ENCODE measurements around the gene DENND6A.
"Not testable (repeated sequence)": the region's sequence is repeated elsewhere in the genome, so short reads cannot be mapped to it uniquely, and the experiment has no call there.

The DENND6A gene

DNA sequence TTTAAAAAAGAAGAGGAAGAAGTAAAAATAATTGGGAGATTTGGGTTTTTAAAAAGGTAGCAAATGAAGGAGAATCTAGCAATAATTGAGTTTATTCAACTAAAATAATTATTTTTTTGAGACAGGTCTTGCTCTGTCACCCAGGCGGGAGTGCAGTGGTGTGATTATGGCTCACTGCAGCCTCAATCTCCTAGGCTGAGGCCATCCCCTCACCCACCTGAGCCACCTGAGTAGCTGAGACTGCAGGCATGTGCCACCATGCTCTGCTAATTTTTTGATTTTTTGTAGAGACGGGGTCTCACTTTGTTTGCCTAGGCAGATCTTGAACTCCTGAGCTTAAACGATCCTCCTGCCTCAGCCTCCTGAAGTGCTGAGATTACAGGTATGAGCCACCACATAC lies 68.1 kb downstream of the DENND6A start:
- DNase-seq = no peak

DNA sequence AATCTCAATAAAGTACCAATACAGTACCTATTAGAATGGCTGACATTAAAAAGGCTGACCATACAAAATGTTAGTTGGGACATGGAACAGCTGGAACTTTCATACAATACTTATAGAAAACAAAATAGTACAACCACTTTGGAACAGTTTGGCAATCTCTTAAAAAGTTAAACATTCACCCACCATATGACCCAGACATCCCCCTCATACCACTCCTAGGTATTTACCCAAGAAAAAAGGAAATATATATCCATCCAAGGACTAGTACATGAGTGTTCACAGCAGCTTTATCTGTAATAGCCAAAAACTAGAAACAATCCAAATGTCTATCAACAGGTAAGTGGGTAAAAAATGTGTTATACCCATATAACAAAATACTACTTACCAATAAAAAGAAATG lies 70.5 kb downstream of the DENND6A start:
- no peak for DNase-seq

DNA sequence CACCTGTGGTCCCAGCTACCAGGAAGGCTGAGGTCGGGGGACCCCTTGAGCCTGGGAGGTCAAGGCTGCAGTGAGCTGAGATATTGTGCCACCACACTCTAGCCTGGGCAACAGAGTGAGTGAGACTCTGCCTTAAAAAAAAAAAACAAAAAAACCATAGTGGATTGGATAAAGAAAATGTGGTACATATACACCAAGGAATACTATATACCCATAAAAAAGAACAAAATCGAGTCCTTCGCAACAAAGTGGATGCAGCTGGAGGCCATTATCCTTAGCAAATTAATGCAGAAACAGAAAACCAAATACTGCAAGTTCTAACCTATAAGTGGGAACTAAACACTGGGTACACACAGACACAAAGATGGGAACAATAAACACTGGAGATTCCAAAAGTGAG lies 75.1 kb downstream of the DENND6A start:
- DNase-seq = no peak

DNA sequence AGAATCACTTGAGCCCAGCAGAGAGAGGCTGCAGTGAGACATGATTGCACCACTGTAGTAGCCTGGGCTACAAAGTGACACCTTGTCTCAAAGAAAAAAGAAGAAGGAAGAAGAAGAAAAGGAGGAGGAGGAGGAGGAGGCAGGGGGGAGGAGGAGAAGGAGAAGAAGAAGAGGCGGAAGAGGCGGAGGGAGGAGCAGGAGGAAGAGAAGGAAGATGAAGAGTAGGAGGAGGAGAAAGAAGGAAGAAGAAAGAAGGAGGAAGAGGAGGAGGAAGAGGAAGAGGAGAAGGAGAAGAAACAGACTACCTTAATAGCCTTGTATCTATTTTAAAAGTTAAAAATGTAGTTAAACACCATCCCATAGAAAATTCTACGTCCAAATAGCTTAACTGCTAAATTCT lies 76.6 kb downstream of the DENND6A start:
- DNase-seq = no peak

DNA sequence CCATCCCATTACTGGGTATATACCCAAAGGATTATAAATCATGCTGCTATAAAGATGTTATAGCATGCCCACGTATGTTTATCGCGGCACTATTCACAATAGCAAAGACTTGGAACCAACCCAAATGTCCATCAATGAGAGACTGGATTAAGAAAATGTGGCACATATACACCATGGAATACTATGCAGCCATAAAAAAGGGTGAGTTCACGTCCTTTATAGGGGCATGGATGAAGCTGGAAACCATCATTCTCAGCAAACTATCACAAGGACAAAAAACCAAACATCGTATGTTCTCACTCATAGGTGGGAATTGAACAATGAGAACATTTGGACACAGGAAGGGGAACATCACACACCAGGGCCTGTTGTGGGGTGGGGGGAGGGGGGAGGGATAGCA lies 81.0 kb downstream of the DENND6A start:
- DNase-seq = not testable (repeated sequence)

DNA sequence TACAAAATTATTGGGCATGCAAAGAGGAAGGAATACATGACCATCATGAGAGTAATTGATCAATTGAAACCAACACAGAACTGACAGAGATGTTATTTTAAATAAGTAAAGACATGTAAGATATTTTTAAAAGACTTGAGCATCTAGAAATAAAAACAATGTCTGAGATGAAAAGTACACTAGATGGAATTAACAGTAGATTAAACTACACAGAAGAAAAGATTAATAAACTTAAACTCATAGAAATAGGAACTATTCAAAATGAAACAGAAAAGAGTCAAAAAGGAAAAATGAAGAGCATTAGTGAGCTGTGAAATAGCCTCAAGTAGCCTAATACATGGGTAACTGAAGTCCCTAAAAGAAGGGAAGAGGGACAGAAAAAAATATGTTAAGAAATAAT lies 87.2 kb downstream of the DENND6A start:
- no peak for DNase-seq

DNA sequence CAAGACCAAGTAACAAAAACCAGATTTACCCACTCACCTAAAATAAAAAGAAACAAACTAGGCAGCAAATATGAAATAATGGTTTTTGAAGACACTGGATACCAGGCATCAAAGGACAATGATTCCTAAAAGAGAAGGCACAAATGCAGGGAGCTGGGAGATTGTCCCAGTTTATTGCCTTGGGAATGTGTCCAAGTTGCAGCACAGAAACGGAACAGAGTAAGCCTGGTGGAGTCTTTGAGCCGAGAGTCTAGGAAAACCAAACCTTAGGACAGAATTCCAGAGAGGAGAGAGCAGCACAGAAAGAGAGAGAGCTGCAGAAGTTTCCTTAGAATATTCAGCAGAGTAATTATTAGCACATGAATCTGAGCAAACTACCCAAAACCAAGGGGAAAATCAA lies 87.9 kb downstream of the DENND6A start:
- DNase-seq = no peak

DNA sequence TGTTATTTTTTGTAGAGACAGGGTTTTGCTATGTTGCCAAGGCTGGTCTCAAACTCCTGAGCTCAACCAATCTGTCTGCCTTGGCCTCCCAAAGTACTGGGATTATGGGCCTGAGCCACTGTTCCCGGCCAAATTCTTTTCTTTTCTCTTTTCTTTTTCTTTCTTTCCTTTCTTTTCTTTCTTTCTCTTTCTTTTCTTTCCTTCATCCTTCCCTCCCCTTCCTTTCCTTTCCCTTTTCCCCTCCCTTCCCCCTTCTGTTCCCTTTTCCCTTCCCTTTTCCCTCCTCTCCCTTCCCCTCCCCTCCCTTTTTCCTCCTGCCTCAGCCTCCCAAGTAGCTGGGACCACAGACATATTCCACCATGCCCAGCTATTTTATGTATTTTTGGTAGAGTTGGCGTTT lies 92.7 kb downstream of the DENND6A start:
- DNase-seq = no peak

DNA sequence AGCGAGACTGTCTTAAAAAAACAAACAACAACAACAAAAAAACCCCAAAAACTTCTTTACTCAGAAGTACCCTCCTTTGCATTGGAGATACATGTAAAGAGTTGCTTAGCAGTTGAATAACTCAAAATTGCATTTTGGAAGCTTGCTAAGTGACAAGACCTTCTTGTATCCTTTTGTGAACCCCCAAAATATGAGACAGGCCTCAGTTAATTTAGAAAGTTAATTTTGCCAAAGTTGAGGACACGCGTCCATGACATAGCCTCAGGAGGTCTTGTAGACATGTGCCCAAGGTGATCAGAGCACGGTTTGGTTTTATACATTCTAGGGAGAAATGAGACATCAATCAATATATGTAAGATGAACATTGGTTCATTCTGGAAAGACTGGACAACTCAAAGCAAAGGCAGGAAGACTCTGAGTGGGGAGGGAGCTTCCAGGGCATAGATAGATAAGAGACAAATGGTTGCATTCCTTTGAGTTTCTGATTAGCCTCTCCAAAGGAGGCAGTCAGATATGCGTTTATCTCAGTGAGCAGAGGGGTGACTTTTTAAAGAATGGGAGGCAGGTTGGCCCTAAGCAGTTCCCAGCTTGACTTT lies 94.0 kb downstream of the DENND6A start:
- DNase-seq = no peak

DNA sequence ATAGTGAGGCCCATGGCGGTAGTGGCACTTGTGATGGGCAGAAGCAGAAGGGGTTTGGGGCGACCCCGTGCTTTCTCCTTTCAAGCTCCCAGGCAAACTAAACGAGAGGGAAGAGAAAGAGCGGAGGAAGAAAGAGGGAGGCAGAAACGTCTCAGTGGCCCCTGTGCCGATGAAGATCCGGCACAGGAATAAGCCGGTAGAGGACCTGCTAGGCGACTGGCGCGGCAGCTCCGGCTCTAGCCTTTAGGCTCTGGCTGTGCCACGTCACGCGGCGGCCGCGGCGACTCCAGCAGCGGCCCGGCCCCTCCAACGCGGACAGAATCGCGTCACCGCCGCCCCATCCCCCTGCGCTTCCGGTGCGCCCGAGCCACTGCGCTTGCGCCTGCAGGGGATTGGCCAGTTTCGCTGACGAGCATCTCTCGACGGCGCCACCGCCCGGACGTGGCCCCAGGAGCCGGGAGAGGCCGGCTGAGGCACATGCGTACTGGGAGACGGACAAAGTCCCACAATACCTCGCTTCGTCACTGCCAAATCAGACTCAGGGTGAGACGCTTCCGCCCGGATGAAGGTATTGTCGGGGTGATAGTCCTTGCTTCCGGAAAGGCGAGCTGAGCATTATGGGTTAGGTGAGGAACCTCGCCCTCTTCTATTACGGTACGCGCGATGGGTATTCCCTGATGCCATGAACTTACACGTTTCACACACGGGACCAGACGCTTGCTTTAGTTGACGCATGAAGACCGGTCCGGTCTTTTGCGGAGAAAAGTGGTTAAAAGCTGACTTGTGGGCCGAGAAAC lies 95.6 kb downstream of the DENND6A start, which contains the start of gene ARF4:
Gene ARF4, minus strand, starts transcription at position 218 of the 797 bp plus-strand sequence. Its CDS starts 204 bp downstream, at position 14.
- peak; percentile 100 for DNase-seq

DNA sequence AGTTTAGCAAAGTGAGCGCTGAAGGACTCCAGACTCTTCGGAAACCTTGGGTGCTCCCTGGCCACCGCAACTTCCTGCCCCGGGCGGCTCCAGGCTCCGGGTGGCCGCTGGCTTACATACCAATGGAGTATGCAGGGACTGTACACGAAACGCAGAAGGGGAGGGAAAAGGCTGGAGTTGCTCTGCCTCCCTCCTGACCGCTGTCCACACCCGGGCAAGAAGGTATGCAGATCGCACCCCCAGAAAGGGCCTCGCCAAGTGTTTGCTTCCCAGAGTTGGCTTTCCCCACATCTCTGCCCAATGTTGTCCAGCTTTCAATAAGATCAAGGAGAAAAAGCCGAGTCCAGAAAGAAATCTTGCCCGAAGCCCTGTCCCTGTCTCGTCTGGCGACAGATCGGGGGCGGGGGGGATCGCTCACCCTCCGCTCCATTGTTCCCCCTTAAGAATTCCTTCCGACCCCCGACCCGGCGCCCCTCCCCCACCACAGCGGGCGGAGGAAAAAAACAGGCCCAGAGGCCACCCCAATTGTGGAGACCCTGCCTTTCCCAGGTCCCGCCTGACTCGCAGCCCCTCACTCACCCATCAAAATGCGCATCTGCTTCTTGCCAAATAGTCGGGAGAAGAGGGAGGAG lies 96.3 kb downstream of the DENND6A start:
- peak; percentile 64 for DNase-seq

DNA sequence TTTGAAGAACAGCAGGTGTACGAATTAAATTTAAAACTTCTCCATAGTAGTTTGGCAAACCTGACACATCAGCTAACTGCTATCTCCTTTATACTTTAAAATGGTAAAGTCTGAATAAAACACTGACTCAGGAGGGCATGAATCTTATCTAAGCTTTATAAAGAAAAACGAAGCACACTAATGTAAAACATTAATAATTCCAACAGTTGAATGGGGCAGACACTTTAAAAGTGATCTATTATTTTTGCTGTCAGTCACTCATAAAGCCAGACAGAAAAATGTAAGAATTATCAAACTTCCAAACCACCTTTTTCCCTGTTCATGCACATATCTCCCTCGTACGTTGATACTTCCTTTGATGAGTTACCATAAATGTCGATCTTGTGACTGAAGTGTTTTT lies 98.3 kb downstream of the DENND6A start:
- no peak for DNase-seq

DNA sequence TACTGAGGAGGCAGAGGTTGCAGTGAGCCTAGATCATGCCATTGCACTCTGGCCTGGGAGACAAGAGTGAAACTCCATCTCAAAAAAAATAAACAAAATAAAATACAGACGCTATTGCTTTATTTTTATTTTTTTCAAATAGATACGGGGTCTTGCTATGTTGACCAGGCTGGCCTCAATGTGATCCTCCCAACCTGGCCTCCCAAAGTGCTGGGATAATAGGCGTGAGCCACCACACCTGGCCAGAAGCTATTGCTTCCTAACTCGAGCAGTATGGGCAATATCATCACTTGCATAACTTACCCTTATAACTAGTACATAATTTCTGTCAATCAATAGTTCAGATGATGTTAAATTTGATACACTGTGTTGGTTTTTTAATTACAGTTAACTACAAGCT lies 98.7 kb downstream of the DENND6A start:
- DNase-seq = no peak

DNA sequence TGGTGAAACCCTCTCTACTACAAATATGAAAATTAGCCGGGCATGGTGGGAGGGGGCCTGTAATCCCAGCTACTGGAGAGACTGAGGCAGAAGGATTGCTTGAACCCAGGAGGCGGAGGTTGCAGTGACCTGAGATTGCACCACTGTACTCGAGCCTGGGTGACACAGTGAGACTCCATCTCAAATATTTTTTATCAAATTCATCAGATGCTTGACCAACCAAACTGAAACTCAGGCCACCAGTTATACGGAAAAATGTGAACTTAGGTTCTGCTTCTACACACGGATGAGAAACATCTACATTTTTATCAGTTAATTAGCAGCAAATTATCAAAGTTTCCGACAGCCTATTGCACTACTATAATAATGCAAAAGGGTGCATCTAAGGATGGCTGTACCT lies 100.6 kb downstream of the DENND6A start:
- DNase-seq = no peak

DNA sequence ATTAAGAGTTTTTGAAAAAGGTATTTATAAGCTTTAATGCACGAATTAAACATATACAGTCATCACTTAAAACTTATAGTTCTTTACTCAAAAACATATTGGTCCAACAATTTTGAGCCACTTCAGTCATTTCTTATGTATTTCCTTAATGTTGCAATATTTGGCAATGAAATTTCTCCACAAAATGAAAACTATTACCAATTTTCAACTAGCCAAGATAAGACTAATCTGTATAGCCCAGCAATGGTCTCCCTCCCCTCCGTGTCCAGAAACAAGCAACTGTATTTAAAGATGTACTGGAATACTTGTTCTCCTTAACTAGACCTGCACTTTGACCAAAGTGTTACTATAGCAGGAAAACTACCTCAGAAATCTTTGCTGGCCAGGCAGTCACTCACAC lies 105.0 kb downstream of the DENND6A start:
- DNase-seq = no peak

DNA sequence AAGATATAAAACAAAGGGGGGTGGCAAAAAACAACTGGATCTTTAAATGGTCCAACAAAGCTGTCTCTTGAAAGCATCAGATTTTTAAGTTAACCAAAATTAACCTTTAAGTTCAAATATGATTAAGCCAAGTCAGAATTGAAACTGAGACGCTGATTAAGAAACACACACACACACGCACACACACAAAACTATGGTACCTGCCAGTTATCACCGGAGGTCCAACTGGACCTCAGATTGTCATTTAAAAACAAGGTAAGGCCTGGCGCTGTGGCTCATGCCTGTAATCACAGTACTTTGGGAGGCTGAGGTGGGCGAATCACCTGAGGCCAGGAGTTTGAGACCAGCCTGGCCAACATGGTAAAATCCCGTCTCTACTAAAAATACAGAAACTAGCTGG lies 106.1 kb downstream of the DENND6A start:
- DNase-seq = no peak

DNA sequence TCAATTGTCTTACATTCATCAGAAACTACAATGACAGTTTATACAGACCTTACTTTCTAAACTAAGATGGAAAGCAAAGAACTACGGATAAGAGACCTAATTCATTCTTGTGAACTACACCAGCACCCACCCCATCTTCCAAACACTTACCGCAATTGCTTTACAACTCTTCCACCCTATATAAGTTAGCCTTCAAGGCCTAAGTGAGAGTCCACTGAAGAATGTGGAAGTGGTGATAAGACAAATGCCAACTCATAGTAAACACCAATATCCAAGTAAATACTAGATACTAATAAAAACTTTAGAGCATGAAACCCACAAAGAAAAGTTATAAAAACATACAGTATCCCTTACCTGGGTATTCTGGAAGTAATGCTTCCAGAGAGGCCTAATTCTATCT lies 109.3 kb downstream of the DENND6A start:
- no peak for DNase-seq

DNA sequence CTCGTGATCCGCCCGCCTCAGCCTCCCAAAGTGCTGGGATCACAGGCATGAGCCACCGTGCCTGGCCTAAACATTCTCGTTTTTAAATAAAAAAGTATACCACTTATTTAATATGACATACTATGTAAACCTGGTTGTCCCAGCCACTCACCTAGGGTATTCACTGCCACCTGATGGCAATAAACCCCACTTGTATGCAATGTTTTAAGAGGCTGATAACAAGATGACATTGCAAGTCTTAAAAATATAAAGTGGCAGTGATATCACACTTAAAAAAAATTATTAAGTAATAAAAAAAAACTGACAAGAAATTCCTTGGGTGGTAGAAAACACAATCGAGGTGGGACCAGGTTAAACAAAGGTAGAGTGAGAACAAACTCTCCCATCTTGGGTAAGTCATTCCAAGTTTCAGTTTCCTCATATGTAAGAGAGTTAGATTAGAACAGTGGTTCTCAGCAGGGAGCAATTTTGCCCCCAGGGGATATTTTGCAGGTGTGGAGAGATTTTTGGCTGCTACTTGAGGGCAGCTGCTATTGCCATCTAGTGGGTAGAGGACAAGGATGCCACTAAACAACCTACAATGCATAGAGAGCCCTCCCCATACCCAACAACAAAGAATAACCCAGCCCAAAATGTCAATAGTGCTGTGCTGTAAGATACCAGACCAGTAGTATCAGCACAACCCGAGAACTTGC lies 110.3 kb downstream of the DENND6A start:
- DNase-seq = no peak

DNA sequence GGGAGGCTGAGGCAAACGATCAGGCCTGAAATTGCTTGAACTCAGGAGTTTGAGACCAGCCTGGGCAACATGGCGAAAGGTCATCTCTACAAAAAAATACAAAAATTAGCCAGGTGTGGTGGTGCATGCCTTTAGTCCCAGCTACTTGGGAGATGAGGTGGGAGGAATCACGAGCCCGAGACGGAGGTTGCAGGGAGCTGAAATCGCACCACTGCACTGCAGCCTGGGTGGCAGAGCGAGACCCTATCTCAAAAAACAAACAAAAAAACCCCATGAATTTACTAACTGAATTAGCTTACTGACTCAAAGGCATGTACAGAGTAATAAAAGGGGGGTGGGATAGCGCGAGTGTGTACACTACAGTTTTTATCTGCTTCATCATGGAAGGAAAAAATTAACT lies 115.1 kb downstream of the DENND6A start:
- DNase-seq = no peak

DNA sequence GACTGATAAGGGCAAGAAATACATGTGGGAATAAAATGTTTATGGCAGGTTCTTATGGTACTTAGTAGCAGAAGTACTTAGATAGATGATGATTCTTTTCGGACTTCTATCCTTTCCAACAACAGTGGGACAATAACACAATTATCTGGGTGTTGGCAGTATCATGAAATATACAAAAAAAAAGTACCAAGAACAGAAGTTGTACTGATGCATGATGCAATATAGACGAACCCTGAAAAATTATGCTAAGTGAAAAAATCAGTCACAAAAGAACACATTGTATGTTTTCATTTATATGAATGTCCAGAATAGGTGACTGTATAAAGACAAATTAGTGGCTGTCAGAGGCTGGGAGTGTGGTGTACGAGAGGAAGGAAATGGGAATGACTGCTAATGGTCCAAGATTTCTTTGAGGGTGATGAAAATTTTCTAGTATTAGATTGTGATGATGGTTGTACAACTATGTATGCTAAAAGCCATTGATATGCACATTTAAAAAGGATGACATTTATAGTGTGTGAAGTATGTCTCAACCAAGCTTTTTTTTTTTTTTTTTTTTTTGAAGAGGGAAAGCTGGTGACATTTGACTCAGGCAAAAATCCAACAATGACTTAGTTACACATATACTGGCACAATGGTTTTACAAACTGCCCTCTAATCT lies 116.8 kb downstream of the DENND6A start:
- no peak for DNase-seq

Data from CD4-positive, alpha-beta T cell treated with Interferon gamma for 1 hour (primary cell).